ENCODE data around the gene FTO. TPM values are rescaled to one million over a fixed set of nuclear protein-coding genes. Genes with fewer than 3 reads are reported as not detected.

Gene FTO
- total RNA-seq, 4 donors from 2014 or later: 64.4 to 116 (median 71.3) TPM

- TF ChIP-seq POLR2AphosphoS5 (IDR thresholded peaks at IDR 0.05) (no peak), CTCF (IDR thresholded peaks at IDR 0.05) (no peak), POLR2A (IDR thresholded peaks at IDR 0.05) (no peak), EP300 (IDR thresholded peaks at IDR 0.05) (no peak)
- DNase-seq (ENCODE audit: low spot score in 2 of 2): no peak
- no peaks in the 10 kb centered on the region for H3K9me3 ChIP-seq
- H3K4me3 ChIP-seq: no peak overlapping the region
- 87% methylated on average over 7 of the region's 7 CpGs for WGBS
- no peak overlapping the region for H3K27ac ChIP-seq
- no peaks in the 10 kb centered on the region for H3K27me3 ChIP-seq
- no peaks in the 10 kb centered on the region for H3K36me3 ChIP-seq
- H3K4me1 ChIP-seq: peaks cover 55% of the 10 kb centered on the region
Measured at GRCh38 chr16:53822936-53823529, 119.1 kb downstream of the FTO start.

- H3K36me3 ChIP-seq: peaks cover 3% of the 10 kb centered on the region
- H3K9me3 ChIP-seq: no peaks in the 10 kb centered on the region
- TF ChIP-seq POLR2AphosphoS5 (IDR thresholded peaks at IDR 0.05): no peak
- no peak for TF ChIP-seq POLR2A (IDR thresholded peaks at IDR 0.05)
- no peak for TF ChIP-seq CTCF (IDR thresholded peaks at IDR 0.05)
- no peak for TF ChIP-seq EP300 (IDR thresholded peaks at IDR 0.05)
- H3K27ac ChIP-seq: peak overlapping the region; percentile 71
- peaks cover 61% of the 10 kb centered on the region for H3K4me1 ChIP-seq
- 43% methylated on average over 3 of the region's 3 CpGs for WGBS
- DNase-seq (ENCODE audit: low spot score in 2 of 2): no peak
- H3K4me3 ChIP-seq: no peak overlapping the region
- H3K27me3 ChIP-seq: no peaks in the 10 kb centered on the region
Measured at GRCh38 chr16:53826658-53827057, 122.7 kb downstream of the FTO start.

- TF ChIP-seq POLR2A (IDR thresholded peaks at IDR 0.05) (no peak), EP300 (IDR thresholded peaks at IDR 0.05) (no peak), CTCF (IDR thresholded peaks at IDR 0.05) (no peak), POLR2AphosphoS5 (IDR thresholded peaks at IDR 0.05) (no peak)
- Histone ChIP-seq H3K36me3 (peaks cover 3% of the 10 kb centered on the region), H3K4me1 (peaks cover 52% of the 10 kb centered on the region), H3K27ac (peak overlapping the region; percentile 71), H3K9me3 (no peaks in the 10 kb centered on the region), H3K27me3 (no peaks in the 10 kb centered on the region), H3K4me3 (no peak overlapping the region)
- WGBS: 52% methylated on average over 5 of the region's 5 CpGs
- no peak for DNase-seq (ENCODE audit: low spot score in 2 of 2)
Measured at GRCh38 chr16:53827741-53828140, 123.8 kb downstream of the FTO start.

- WGBS: 52% methylated on average over 3 of the region's 3 CpGs
- H3K4me3 ChIP-seq: no peak overlapping the region
- no peak overlapping the region for H3K27ac ChIP-seq
- H3K27me3 ChIP-seq: no peaks in the 10 kb centered on the region
- peaks cover 3% of the 10 kb centered on the region for H3K36me3 ChIP-seq
- DNase-seq (ENCODE audit: low spot score in 2 of 2): no peak
- peaks cover 39% of the 10 kb centered on the region for H3K4me1 ChIP-seq
- no peak for TF ChIP-seq CTCF (IDR thresholded peaks at IDR 0.05)
- TF ChIP-seq POLR2A (IDR thresholded peaks at IDR 0.05): no peak
- no peak for TF ChIP-seq POLR2AphosphoS5 (IDR thresholded peaks at IDR 0.05)
- no peak for TF ChIP-seq EP300 (IDR thresholded peaks at IDR 0.05)
- no peaks in the 10 kb centered on the region for H3K9me3 ChIP-seq
Measured at GRCh38 chr16:53829186-53829747, 125.3 kb downstream of the FTO start.

- H3K27ac ChIP-seq: no peak overlapping the region
- H3K27me3 ChIP-seq: no peaks in the 10 kb centered on the region
- H3K4me1 ChIP-seq: peaks cover 15% of the 10 kb centered on the region
- no peaks in the 10 kb centered on the region for H3K9me3 ChIP-seq
- no peak for TF ChIP-seq POLR2AphosphoS5 (IDR thresholded peaks at IDR 0.05)
- no peak for TF ChIP-seq CTCF (IDR thresholded peaks at IDR 0.05)
- no peak for TF ChIP-seq EP300 (IDR thresholded peaks at IDR 0.05)
- TF ChIP-seq POLR2A (IDR thresholded peaks at IDR 0.05): no peak
- H3K4me3 ChIP-seq: no peak overlapping the region
- DNase-seq (ENCODE audit: low spot score in 2 of 2): no peak
- WGBS: 95% methylated on average over 9 of the region's 9 CpGs
- H3K36me3 ChIP-seq: peaks cover 3% of the 10 kb centered on the region
Measured at GRCh38 chr16:53832896-53833544, 129.1 kb downstream of the FTO start.
